Measurements from ENCODE around the gene KRTAP5-6.

Gene KRTAP5-6

GRCh38 chr11:1741741-1742140 is 44.7 kb downstream of the KRTAP5-6 start:
- no peak for DNase-seq
- CTCF ChIA-PET: interaction anchor here (1.3 kb wide), 1 partner anchor 9 kb away, joined by 3 read pairs; no protein-coding TSS in a partner anchor
- POLR2A ChIA-PET: no interaction called here
- peaks cover 0 to 11% (median 6%) of the 10 kb centered on the region in 5 experiments for H3K9me3 ChIP-seq (ENCODE audit: control extremely low read depth in 1 of 5, control insufficient read depth in 4 of 5, insufficient read depth in 2 of 5, low read depth in 1 of 5, low read length in 4 of 5)
- WGBS (ENCODE audit: insufficient coverage): 84% methylated on average over 2 of the region's 4 CpGs
- no peak overlapping the region for H3K4me3 ChIP-seq (ENCODE audit: control insufficient read depth in 1 of 7, extremely low read depth in 1 of 7, insufficient read depth in 4 of 7, low read depth in 2 of 7, low read length in 6 of 7)
- peaks cover 0 to 2% (median under 1%) of the 10 kb centered on the region in 4 experiments for H3K4me1 ChIP-seq (ENCODE audit: control extremely low read depth in 1 of 4, control insufficient read depth in 4 of 4, insufficient read depth in 4 of 4, low read length in 3 of 4)
- H3K36me3 ChIP-seq (ENCODE audit: control insufficient read depth in 4 of 4, insufficient read depth in 4 of 4, low read length in 3 of 4): no peaks in the 10 kb centered on the region
- no peak overlapping the region for H3K27ac ChIP-seq (ENCODE audit: insufficient read depth in 1 of 2, low read depth in 1 of 2, low read length in 2 of 2, poor library complexity in 1 of 2, severe bottlenecking in 2 of 2)
- peaks cover 0 to 16% (median 5%) of the 10 kb centered on the region in 5 experiments for H3K27me3 ChIP-seq (replicated peaks in 2 of 5; ENCODE audit: control insufficient read depth in 4 of 5, insufficient read depth in 5 of 5, low read length in 4 of 5)

- ChIA-PET POLR2A (no interaction called here), CTCF (interaction anchor here (1.3 kb wide), 1 partner anchor 10 kb away, joined by 3 read pairs; no protein-coding TSS in a partner anchor)
- no peak overlapping the region for H3K4me3 ChIP-seq (ENCODE audit: control insufficient read depth in 1 of 7, extremely low read depth in 1 of 7, insufficient read depth in 4 of 7, low read depth in 2 of 7, low read length in 6 of 7)
- H3K36me3 ChIP-seq (ENCODE audit: control insufficient read depth in 4 of 4, insufficient read depth in 4 of 4, low read length in 3 of 4): no peaks in the 10 kb centered on the region
- H3K9me3 ChIP-seq (ENCODE audit: control extremely low read depth in 1 of 5, control insufficient read depth in 4 of 5, insufficient read depth in 2 of 5, low read depth in 1 of 5, low read length in 4 of 5): peaks cover 0 to 5% (median 1%) of the 10 kb centered on the region in 5 experiments
- DNase-seq: no peak
- WGBS (ENCODE audit: insufficient coverage): 82% methylated on average over 4 of the region's 4 CpGs
- H3K27ac ChIP-seq (ENCODE audit: insufficient read depth in 1 of 2, low read depth in 1 of 2, low read length in 2 of 2, poor library complexity in 1 of 2, severe bottlenecking in 2 of 2): no peak overlapping the region
- peaks cover 0 to 4% (median 2%) of the 10 kb centered on the region in 4 experiments for H3K4me1 ChIP-seq (ENCODE audit: control extremely low read depth in 1 of 4, control insufficient read depth in 4 of 4, insufficient read depth in 4 of 4, low read length in 3 of 4)
- H3K27me3 ChIP-seq (replicated peaks in 2 of 5; ENCODE audit: control insufficient read depth in 4 of 5, insufficient read depth in 5 of 5, low read length in 4 of 5): peaks cover 0 to 18% (median 5%) of the 10 kb centered on the region in 5 experiments
Measured at GRCh38 chr11:1742371-1742770, 45.4 kb downstream of the KRTAP5-6 start.

GRCh38 chr11:1742869-1743584 is 46.0 kb downstream of the KRTAP5-6 start:
- Histone ChIP-seq H3K36me3 (ENCODE audit: control insufficient read depth in 4 of 4, insufficient read depth in 4 of 4, low read length in 3 of 4) (no peaks in the 10 kb centered on the region), H3K27ac (ENCODE audit: insufficient read depth in 1 of 2, low read depth in 1 of 2, low read length in 2 of 2, poor library complexity in 1 of 2, severe bottlenecking in 2 of 2) (no peak overlapping the region), H3K27me3 (replicated peaks in 2 of 5; ENCODE audit: control insufficient read depth in 4 of 5, insufficient read depth in 5 of 5, low read length in 4 of 5) (peaks cover 0 to 21% (median 3%) of the 10 kb centered on the region in 5 experiments), H3K4me3 (ENCODE audit: control insufficient read depth in 1 of 7, extremely low read depth in 1 of 7, insufficient read depth in 4 of 7, low read depth in 2 of 7, low read length in 6 of 7) (no peak overlapping the region), H3K9me3 (ENCODE audit: control extremely low read depth in 1 of 5, control insufficient read depth in 4 of 5, insufficient read depth in 2 of 5, low read depth in 1 of 5, low read length in 4 of 5) (no peaks in the 10 kb centered on the region), H3K4me1 (ENCODE audit: control extremely low read depth in 1 of 4, control insufficient read depth in 4 of 4, insufficient read depth in 4 of 4, low read length in 3 of 4) (peaks cover 0 to 7% (median 2%) of the 10 kb centered on the region in 4 experiments)
- ChIA-PET CTCF (interaction anchor here (1.3 kb wide), 1 partner anchor 10 kb away, joined by 3 read pairs; no protein-coding TSS in a partner anchor), POLR2A (no interaction called here)
- 100% methylated on average over 3 of the region's 3 CpGs for WGBS (ENCODE audit: insufficient coverage)
- DNase-seq: no peak

GRCh38 chr11:1743585-1744136 is 46.7 kb downstream of the KRTAP5-6 start:
- Histone ChIP-seq H3K36me3 (ENCODE audit: control insufficient read depth in 4 of 4, insufficient read depth in 4 of 4, low read length in 3 of 4) (no peaks in the 10 kb centered on the region), H3K4me3 (ENCODE audit: control insufficient read depth in 1 of 7, extremely low read depth in 1 of 7, insufficient read depth in 4 of 7, low read depth in 2 of 7, low read length in 6 of 7) (no peak overlapping the region), H3K27me3 (replicated peaks in 2 of 5; ENCODE audit: control insufficient read depth in 4 of 5, insufficient read depth in 5 of 5, low read length in 4 of 5) (peaks cover 0 to 27% (median 3%) of the 10 kb centered on the region in 5 experiments), H3K27ac (ENCODE audit: insufficient read depth in 1 of 2, low read depth in 1 of 2, low read length in 2 of 2, poor library complexity in 1 of 2, severe bottlenecking in 2 of 2) (no peak overlapping the region), H3K9me3 (ENCODE audit: control extremely low read depth in 1 of 5, control insufficient read depth in 4 of 5, insufficient read depth in 2 of 5, low read depth in 1 of 5, low read length in 4 of 5) (no peaks in the 10 kb centered on the region), H3K4me1 (ENCODE audit: control extremely low read depth in 1 of 4, control insufficient read depth in 4 of 4, insufficient read depth in 4 of 4, low read length in 3 of 4) (peaks cover 0 to 13% (median 9%) of the 10 kb centered on the region in 4 experiments)
- DNase-seq: no peak
- ChIA-PET CTCF (interaction anchor here (1.3 to 1.4 kb wide), 2 partner anchors 50 to 81 kb away, joined by 3 read pairs; no protein-coding TSS in a partner anchor), POLR2A (no interaction called here)
- WGBS (ENCODE audit: insufficient coverage): 99% methylated on average over 8 of the region's 10 CpGs

- WGBS (ENCODE audit: insufficient coverage): 95% methylated on average over 20 of the region's 23 CpGs
- Histone ChIP-seq H3K4me1 (ENCODE audit: control extremely low read depth in 1 of 4, control insufficient read depth in 4 of 4, insufficient read depth in 4 of 4, low read length in 3 of 4) (peaks cover 0 to 20% (median 15%) of the 10 kb centered on the region in 4 experiments), H3K36me3 (ENCODE audit: control insufficient read depth in 4 of 4, insufficient read depth in 4 of 4, low read length in 3 of 4) (no peaks in the 10 kb centered on the region), H3K27ac (ENCODE audit: insufficient read depth in 1 of 2, low read depth in 1 of 2, low read length in 2 of 2, poor library complexity in 1 of 2, severe bottlenecking in 2 of 2) (no peak overlapping the region), H3K27me3 (replicated peaks in 2 of 5; ENCODE audit: control insufficient read depth in 4 of 5, insufficient read depth in 5 of 5, low read length in 4 of 5) (peaks cover 0 to 32% (median 5%) of the 10 kb centered on the region in 5 experiments), H3K4me3 (ENCODE audit: control insufficient read depth in 1 of 7, extremely low read depth in 1 of 7, insufficient read depth in 4 of 7, low read depth in 2 of 7, low read length in 6 of 7) (no peak overlapping the region), H3K9me3 (ENCODE audit: control extremely low read depth in 1 of 5, control insufficient read depth in 4 of 5, insufficient read depth in 2 of 5, low read depth in 1 of 5, low read length in 4 of 5) (no peaks in the 10 kb centered on the region)
- no peak for DNase-seq
- POLR2A ChIA-PET: no interaction called here
- CTCF ChIA-PET: interaction anchor here (1.3 to 1.4 kb wide), 2 partner anchors 50 to 80 kb away, joined by 3 read pairs; no protein-coding TSS in a partner anchor
Measured at GRCh38 chr11:1744137-1744886, 47.3 kb downstream of the KRTAP5-6 start.

GRCh38 chr11:1744891-1745700 is 48.1 kb downstream of the KRTAP5-6 start:
- no peaks in the 10 kb centered on the region for H3K36me3 ChIP-seq (ENCODE audit: control insufficient read depth in 4 of 4, insufficient read depth in 4 of 4, low read length in 3 of 4)
- DNase-seq: no peak
- peaks cover 0 to 28% (median 23%) of the 10 kb centered on the region in 4 experiments for H3K4me1 ChIP-seq (ENCODE audit: control extremely low read depth in 1 of 4, control insufficient read depth in 4 of 4, insufficient read depth in 4 of 4, low read length in 3 of 4)
- H3K9me3 ChIP-seq (ENCODE audit: control extremely low read depth in 1 of 5, control insufficient read depth in 4 of 5, insufficient read depth in 2 of 5, low read depth in 1 of 5, low read length in 4 of 5): no peaks in the 10 kb centered on the region
- WGBS (ENCODE audit: insufficient coverage): 93% methylated on average over 14 of the region's 18 CpGs
- CTCF ChIA-PET: interaction anchor here (1.3 to 1.4 kb wide), 2 partner anchors 51 to 79 kb away, joined by 3 read pairs; no protein-coding TSS in a partner anchor
- peaks cover 0 to 35% (median 5%) of the 10 kb centered on the region in 5 experiments for H3K27me3 ChIP-seq (replicated peaks in 2 of 5; ENCODE audit: control insufficient read depth in 4 of 5, insufficient read depth in 5 of 5, low read length in 4 of 5)
- no peak overlapping the region for H3K4me3 ChIP-seq (ENCODE audit: control insufficient read depth in 1 of 7, extremely low read depth in 1 of 7, insufficient read depth in 4 of 7, low read depth in 2 of 7, low read length in 6 of 7)
- POLR2A ChIA-PET: no interaction called here
- no peak overlapping the region for H3K27ac ChIP-seq (ENCODE audit: insufficient read depth in 1 of 2, low read depth in 1 of 2, low read length in 2 of 2, poor library complexity in 1 of 2, severe bottlenecking in 2 of 2)

Measured in common myeloid progenitor, CD34-positive (primary cell).